ENCODE data around the gene DDX27. TPM values are rescaled to one million over a fixed set of nuclear protein-coding genes. Genes with fewer than 3 reads are reported as not detected.
"Not testable (repeated sequence)": the region's sequence is repeated elsewhere in the genome, so short reads cannot be mapped to it uniquely, and the experiment has no call there.

Gene DDX27
- total RNA-seq, 1 donor = 34.0 TPM

DNA sequence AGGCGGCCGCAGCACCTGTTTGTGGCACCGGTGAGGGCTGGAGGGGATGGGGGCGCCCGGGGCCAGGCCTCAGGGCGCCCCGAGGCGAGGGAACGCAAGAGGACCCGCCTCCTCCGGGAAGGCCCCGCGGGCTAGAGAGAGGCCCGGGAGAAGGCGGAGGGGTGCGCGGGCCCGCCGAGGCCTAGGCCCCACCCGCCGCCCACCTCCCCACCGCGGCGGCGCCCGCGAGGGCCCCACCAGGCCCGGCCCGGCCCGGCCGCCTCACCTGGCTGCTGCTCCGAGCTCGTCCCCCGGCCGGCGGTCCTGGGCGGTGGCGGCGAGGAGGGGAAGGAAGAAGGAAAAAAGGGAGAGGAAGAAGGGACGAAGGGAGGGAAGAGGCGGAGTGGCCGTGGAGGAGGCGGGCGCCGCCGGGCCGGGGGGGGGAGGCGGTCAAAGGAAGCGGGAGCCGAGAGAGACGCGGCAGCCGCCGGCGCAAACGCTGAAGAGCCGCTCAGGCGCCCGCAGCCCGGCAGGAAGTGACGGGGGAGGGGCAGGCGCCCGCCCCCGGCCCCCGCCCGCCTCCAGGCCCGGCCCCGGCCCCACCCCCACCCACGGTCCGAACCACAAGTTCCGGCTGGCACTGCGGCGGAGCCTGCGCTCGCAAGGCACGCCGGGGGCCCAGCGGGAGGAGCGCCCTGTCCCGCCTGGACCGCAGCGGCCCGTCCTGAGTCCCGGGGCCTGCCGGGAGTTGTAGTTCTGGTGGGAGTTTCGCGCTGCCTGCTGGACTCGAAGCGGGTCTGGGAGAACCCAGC, 31.2 kb upstream of the DDX27 start, which contains the start of gene STAU1:
Gene STAU1, minus strand, starts transcription at position 484 of the 791 bp plus-strand sequence. CDS start 22,133 bp downstream, outside the sequence.
- Histone ChIP-seq H3K9me3 (ENCODE audit: low read depth, low read length) (no peaks in the 10 kb centered on the region), H3K27me3 (ENCODE audit: insufficient read depth, low read length) (no peaks in the 10 kb centered on the region), H3K27ac (ENCODE audit: low read depth, low read length) (peak within 1 kb of the TSS; percentile 53), H3K36me3 (ENCODE audit: insufficient read depth, low read length) (no peaks in the 10 kb centered on the region), H4K20me1 (ENCODE audit: insufficient read depth, low read length) (peaks cover 33% of the 10 kb centered on the region), H3K4me1 (ENCODE audit: insufficient read depth, low read length) (peaks cover 10% of the 10 kb centered on the region), H3K79me2 (ENCODE audit: insufficient read depth, low read length) (peaks cover 50% of the 10 kb centered on the region), H2AFZ (ENCODE audit: low read length) (peak within 1 kb of the TSS; percentile 97), H3K4me2 (ENCODE audit: insufficient read depth, low read length) (peak within 1 kb of the TSS; percentile 92), H3K4me3 (ENCODE audit: insufficient read depth, low read length) (peak within 1 kb of the TSS; percentile 76)
- TF ChIP-seq, protein P1, sequence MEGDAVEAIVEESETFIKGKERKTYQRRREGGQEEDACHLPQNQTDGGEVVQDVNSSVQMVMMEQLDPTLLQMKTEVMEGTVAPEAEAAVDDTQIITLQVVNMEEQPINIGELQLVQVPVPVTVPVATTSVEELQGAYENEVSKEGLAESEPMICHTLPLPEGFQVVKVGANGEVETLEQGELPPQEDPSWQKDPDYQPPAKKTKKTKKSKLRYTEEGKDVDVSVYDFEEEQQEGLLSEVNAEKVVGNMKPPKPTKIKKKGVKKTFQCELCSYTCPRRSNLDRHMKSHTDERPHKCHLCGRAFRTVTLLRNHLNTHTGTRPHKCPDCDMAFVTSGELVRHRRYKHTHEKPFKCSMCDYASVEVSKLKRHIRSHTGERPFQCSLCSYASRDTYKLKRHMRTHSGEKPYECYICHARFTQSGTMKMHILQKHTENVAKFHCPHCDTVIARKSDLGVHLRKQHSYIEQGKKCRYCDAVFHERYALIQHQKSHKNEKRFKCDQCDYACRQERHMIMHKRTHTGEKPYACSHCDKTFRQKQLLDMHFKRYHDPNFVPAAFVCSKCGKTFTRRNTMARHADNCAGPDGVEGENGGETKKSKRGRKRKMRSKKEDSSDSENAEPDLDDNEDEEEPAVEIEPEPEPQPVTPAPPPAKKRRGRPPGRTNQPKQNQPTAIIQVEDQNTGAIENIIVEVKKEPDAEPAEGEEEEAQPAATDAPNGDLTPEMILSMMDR (IDR thresholded peaks at IDR 0.05; ENCODE audit: extremely low read depth, low read depth, low read length) = no peak
- peak; percentile 100 for DNase-seq (ENCODE audit: insufficient read length, low spot score, missing footprints)

- H3K27me3 ChIP-seq (ENCODE audit: insufficient read depth, low read length); H4K20me1 ChIP-seq (ENCODE audit: insufficient read depth, low read length); H3K36me3 ChIP-seq (ENCODE audit: insufficient read depth, low read length); H3K27ac ChIP-seq (ENCODE audit: low read depth, low read length); H3K9me3 ChIP-seq (ENCODE audit: low read depth, low read length); DNase-seq (ENCODE audit: insufficient read length, low spot score, missing footprints); H2AFZ ChIP-seq (ENCODE audit: low read length); H3K4me2 ChIP-seq (ENCODE audit: insufficient read depth, low read length); H3K4me1 ChIP-seq (ENCODE audit: insufficient read depth, low read length); H3K4me3 ChIP-seq (ENCODE audit: insufficient read depth, low read length); H3K79me2 ChIP-seq (ENCODE audit: insufficient read depth, low read length): not testable (repeated sequence)
These were observed 26.2 kb upstream of the DDX27 start for GRCh38 chr20:49192944-49193518.

- H2AFZ ChIP-seq (ENCODE audit: low read length) = no peak overlapping the region
- no peaks in the 10 kb centered on the region for H3K36me3 ChIP-seq (ENCODE audit: insufficient read depth, low read length)
- no peaks in the 10 kb centered on the region for H3K4me1 ChIP-seq (ENCODE audit: insufficient read depth, low read length)
- no peak for DNase-seq (ENCODE audit: insufficient read length, low spot score, missing footprints)
- no peaks in the 10 kb centered on the region for H3K79me2 ChIP-seq (ENCODE audit: insufficient read depth, low read length)
- no peak overlapping the region for H3K4me3 ChIP-seq (ENCODE audit: insufficient read depth, low read length)
- no peak overlapping the region for H3K4me2 ChIP-seq (ENCODE audit: insufficient read depth, low read length)
- no peaks in the 10 kb centered on the region for H3K27me3 ChIP-seq (ENCODE audit: insufficient read depth, low read length)
- TF ChIP-seq, protein P1 (IDR thresholded peaks at IDR 0.05; ENCODE audit: extremely low read depth, low read depth, low read length) = no peak
- no peaks in the 10 kb centered on the region for H3K9me3 ChIP-seq (ENCODE audit: low read depth, low read length)
- no peak overlapping the region for H3K27ac ChIP-seq (ENCODE audit: low read depth, low read length)
- H4K20me1 ChIP-seq (ENCODE audit: insufficient read depth, low read length) = no peaks in the 10 kb centered on the region
These were observed 19.4 kb upstream of the DDX27 start for GRCh38 chr20:49199729-49200293.

DNA sequence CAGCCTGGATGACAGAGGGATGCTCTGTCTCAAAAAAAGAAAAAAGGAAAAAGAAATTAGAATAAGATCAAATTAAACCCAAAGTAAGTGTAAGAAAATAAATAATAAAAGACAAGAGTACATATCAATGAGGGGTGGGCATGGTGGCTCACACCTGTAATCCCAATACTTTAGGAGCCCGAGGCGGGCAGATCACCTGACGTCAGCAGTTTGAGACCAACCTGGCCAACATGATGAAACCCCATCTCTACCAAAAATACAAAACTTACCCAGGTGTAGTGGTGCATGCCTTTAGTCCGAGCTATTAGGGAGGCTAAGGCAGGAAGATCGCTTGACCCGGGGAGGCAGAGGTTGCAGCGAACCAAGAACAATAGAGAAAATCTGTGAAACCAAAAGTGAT, 16.2 kb upstream of the DDX27 start:
- H3K4me2 ChIP-seq (ENCODE audit: insufficient read depth, low read length) = no peak overlapping the region
- TF ChIP-seq, protein P1 (IDR thresholded peaks at IDR 0.05; ENCODE audit: extremely low read depth, low read depth, low read length) = no peak
- no peak overlapping the region for H3K27ac ChIP-seq (ENCODE audit: low read depth, low read length)
- no peak overlapping the region for H2AFZ ChIP-seq (ENCODE audit: low read length)
- no peaks in the 10 kb centered on the region for H3K79me2 ChIP-seq (ENCODE audit: insufficient read depth, low read length)
- no peak overlapping the region for H3K4me3 ChIP-seq (ENCODE audit: insufficient read depth, low read length)
- no peaks in the 10 kb centered on the region for H3K27me3 ChIP-seq (ENCODE audit: insufficient read depth, low read length)
- H3K4me1 ChIP-seq (ENCODE audit: insufficient read depth, low read length) = no peaks in the 10 kb centered on the region
- no peak for DNase-seq (ENCODE audit: insufficient read length, low spot score, missing footprints)
- no peaks in the 10 kb centered on the region for H3K36me3 ChIP-seq (ENCODE audit: insufficient read depth, low read length)
- H4K20me1 ChIP-seq (ENCODE audit: insufficient read depth, low read length) = no peaks in the 10 kb centered on the region
- no peaks in the 10 kb centered on the region for H3K9me3 ChIP-seq (ENCODE audit: low read depth, low read length)

Data from osteoblast (primary cell).